ENCODE measurements around the gene PIP5K1C. TPM values are rescaled to one million over a fixed set of nuclear protein-coding genes. Genes with fewer than 3 reads are reported as not detected.

The PIP5K1C gene
- total RNA-seq, 1 experiment from 2014 or later, result 24.5 TPM

GRCh38 chr19:3636506-3636905 lies 63.8 kb downstream of the PIP5K1C start:
- no peaks in the 10 kb centered on the region for H3K9me3 Mint-ChIP-seq (ENCODE audit: unreplicated experiment)
- intact Hi-C loops (cut with micrococcal nuclease; ENCODE audit: unreplicated experiment), result no loop called here
- no peak overlapping the region for H3K4me3 Mint-ChIP-seq (ENCODE audit: unreplicated experiment)
- H3K9me3 ChIP-seq, result no peaks in the 10 kb centered on the region
- no peaks in the 10 kb centered on the region for H3K27me3 ChIP-seq (replicated peaks; ENCODE audit: control insufficient read depth, insufficient read depth, low read length)
- ChIA-PET CTCF (no interaction called here), POLR2A (no interaction called here)
- DNase-seq, result no peak
- no peak for TF ChIP-seq CTCF (IDR thresholded peaks at IDR 0.05; ENCODE audit: insufficient read depth in 1 of 2, low read depth in 1 of 2, low read length in 1 of 2, severe bottlenecking in 1 of 2, unreplicated experiment in 1 of 2)
- H3K36me3 Mint-ChIP-seq (ENCODE audit: insufficient read depth, unreplicated experiment), result peaks cover 32% of the 10 kb centered on the region
- H3K27me3 Mint-ChIP-seq (ENCODE audit: insufficient read depth, unreplicated experiment), result no peaks in the 10 kb centered on the region
- no peak overlapping the region for H3K4me3 ChIP-seq (ENCODE audit: low read depth, low read length)
- H3K27ac Mint-ChIP-seq (ENCODE audit: unreplicated experiment), result no peak overlapping the region
- H3K4me1 Mint-ChIP-seq (ENCODE audit: low read depth, unreplicated experiment), result no peaks in the 10 kb centered on the region
- BruUV-seq (replicated peaks), result no TSS peak
- no peaks in the 10 kb centered on the region for H3K36me3 ChIP-seq (ENCODE audit: control insufficient read depth, insufficient read depth, low read length)
- H3K4me1 ChIP-seq, result no peaks in the 10 kb centered on the region

- H3K27ac Mint-ChIP-seq (ENCODE audit: unreplicated experiment), result no peak overlapping the region
- Histone ChIP-seq H3K36me3 (ENCODE audit: control insufficient read depth, insufficient read depth, low read length) (no peaks in the 10 kb centered on the region), H3K27me3 (replicated peaks; ENCODE audit: control insufficient read depth, insufficient read depth, low read length) (no peaks in the 10 kb centered on the region), H3K4me1 (no peaks in the 10 kb centered on the region), H3K9me3 (no peaks in the 10 kb centered on the region), H3K4me3 (ENCODE audit: low read depth, low read length) (no peak overlapping the region)
- peaks cover 36% of the 10 kb centered on the region for H3K36me3 Mint-ChIP-seq (ENCODE audit: insufficient read depth, unreplicated experiment)
- TF ChIP-seq CTCF (IDR thresholded peaks at IDR 0.05; ENCODE audit: insufficient read depth in 1 of 2, low read depth in 1 of 2, low read length in 1 of 2, severe bottlenecking in 1 of 2, unreplicated experiment in 1 of 2), result no peak
- BruUV-seq (replicated peaks), result no TSS peak
- no peaks in the 10 kb centered on the region for H3K4me1 Mint-ChIP-seq (ENCODE audit: low read depth, unreplicated experiment)
- no peak for DNase-seq
- POLR2A ChIA-PET, result no interaction called here
- H3K4me3 Mint-ChIP-seq (ENCODE audit: unreplicated experiment), result no peak overlapping the region
- CTCF ChIA-PET, result no interaction called here
- H3K9me3 Mint-ChIP-seq (ENCODE audit: unreplicated experiment), result no peaks in the 10 kb centered on the region
- no peaks in the 10 kb centered on the region for H3K27me3 Mint-ChIP-seq (ENCODE audit: insufficient read depth, unreplicated experiment)
- intact Hi-C loops (cut with micrococcal nuclease; ENCODE audit: unreplicated experiment), result no loop called here
Observed at GRCh38 chr19:3634496-3635045, 65.7 kb downstream of the PIP5K1C start.

- POLR2A ChIA-PET, result no interaction called here
- Mint-ChIP-seq H3K9me3 (ENCODE audit: unreplicated experiment) (no peaks in the 10 kb centered on the region), H3K27ac (ENCODE audit: unreplicated experiment) (no peak overlapping the region), H3K4me1 (ENCODE audit: low read depth, unreplicated experiment) (no peaks in the 10 kb centered on the region), H3K4me3 (ENCODE audit: unreplicated experiment) (no peak overlapping the region), H3K27me3 (ENCODE audit: insufficient read depth, unreplicated experiment) (no peaks in the 10 kb centered on the region), H3K36me3 (ENCODE audit: insufficient read depth, unreplicated experiment) (peaks cover 33% of the 10 kb centered on the region)
- H3K9me3 ChIP-seq, result no peaks in the 10 kb centered on the region
- no peaks in the 10 kb centered on the region for H3K4me1 ChIP-seq
- intact Hi-C loops (cut with micrococcal nuclease; ENCODE audit: unreplicated experiment), result no loop called here
- CTCF ChIA-PET, result no interaction called here
- no peak for DNase-seq
- TF ChIP-seq CTCF (IDR thresholded peaks at IDR 0.05; ENCODE audit: insufficient read depth in 1 of 2, low read depth in 1 of 2, low read length in 1 of 2, severe bottlenecking in 1 of 2, unreplicated experiment in 1 of 2), result no peak
- H3K36me3 ChIP-seq (ENCODE audit: control insufficient read depth, insufficient read depth, low read length), result no peaks in the 10 kb centered on the region
- no peak overlapping the region for H3K4me3 ChIP-seq (ENCODE audit: low read depth, low read length)
- no peaks in the 10 kb centered on the region for H3K27me3 ChIP-seq (replicated peaks; ENCODE audit: control insufficient read depth, insufficient read depth, low read length)
- no TSS peak for BruUV-seq (replicated peaks)
Observed at GRCh38 chr19:3633559-3633988, 66.7 kb downstream of the PIP5K1C start.
